Activated T-cell treated with anti-CD3 and anti-CD28 coated beads, Interleukin-2, amount 50 U/mL, for 1 hour (primary cell): ENCODE results near the gene CTSF.
"Not testable (repeated sequence)": the region's sequence is repeated elsewhere in the genome, so short reads cannot be mapped to it uniquely, and the experiment has no call there.

Experiments
- DNase-seq: peaks from one replicate; pipeline ENCODE4 v3.0.0-alpha.2; 2020

Gene CTSF

DNA sequence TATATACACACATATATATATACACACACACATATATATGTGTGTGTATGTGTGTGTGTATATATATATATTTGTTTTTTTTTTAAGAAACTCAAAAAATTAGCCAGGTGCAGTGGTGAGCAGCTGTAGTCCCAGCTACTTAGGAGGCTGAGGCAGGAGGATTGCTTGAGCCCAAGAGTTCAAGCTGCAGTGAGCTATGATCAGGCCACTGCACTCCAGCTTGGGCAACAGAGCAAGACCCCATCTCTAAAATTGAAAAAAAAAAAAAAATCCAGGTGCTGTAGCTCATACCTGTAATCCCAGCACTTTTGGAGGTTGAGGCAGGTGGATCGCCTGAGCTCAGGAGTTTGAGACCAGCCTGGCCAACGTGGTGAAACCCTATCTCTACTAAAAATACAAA, 20.9 kb upstream of the CTSF start:
- not testable (repeated sequence) for DNase-seq

- DNase-seq, result no peak
These were observed 17.7 kb upstream of the CTSF start for GRCh38 chr11:66586136-66586535.

DNA sequence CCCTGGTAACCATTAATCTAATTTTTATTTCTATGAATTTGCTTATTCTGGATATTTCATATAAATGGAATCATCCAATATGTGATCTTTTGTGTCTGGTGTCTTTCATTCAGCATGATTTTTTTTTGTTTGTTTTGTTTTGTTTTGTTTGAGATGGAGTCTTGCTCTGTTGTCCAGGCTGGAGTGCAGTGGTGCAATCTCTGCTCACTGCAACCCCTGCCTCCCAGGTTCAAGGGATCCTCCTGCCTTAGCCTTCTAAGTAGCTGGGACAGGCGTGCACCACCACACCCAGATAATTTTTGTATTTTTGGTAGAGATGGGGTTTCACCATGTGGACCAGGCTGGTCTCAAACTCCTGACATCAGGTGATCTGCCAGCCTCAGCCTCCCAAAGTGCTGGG, 17.0 kb upstream of the CTSF start:
- DNase-seq, result not testable (repeated sequence)

DNA sequence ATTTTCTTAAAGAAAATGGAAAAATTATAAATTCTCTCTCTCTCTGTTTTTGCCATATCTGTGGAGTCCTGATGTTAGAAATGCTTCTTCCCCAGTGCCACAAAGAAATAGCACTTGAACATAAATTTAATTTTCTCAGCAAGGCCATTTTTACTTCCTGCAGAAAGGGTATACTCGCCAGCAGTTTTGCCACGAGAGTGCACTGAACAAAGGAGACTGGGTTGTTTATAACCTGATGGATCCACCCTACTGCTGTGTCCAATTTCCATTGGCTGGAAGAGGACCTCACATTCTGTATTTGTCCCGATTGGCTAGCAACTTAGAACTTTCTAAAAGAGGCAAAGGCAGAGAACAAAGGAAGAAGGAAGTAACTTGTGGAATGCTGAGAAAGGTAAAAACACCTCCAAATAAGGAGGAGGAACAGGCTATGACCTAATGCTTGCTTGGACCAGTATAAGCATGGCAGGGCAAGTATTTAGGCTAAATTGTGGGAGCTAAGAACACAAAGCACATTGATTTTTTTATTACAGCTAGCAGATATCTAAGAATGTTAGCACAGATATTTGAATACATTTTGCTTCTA, 14.2 kb upstream of the CTSF start:
- not testable (repeated sequence) for DNase-seq

DNA sequence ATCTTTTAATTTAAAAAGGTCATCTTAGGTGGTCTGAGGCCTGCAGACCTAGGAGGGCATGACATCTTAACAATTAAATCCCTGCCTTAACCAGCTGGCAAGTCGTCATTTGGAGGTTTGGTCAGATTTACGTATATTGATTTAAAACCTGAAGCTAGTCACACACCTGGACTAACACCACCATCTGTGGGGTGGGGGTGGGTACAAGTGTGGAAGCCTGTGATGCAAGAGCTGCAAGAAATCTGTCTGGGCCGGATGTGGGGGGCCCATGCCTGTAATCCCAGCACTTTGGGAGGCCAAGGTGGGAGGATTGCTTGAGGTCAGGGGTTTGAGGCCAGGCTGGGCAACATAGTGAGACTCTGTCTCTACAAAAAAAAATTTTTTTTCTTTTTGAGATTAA, 12.9 kb upstream of the CTSF start:
- no peak for DNase-seq

- DNase-seq, result no peak
These were observed 12.4 kb upstream of the CTSF start for GRCh38 chr11:66580803-66581202.

GRCh38 chr11:66579017-66579606, 10.7 kb upstream of the CTSF start:
- peak; percentile 83 for DNase-seq

- DNase-seq, result no peak
These were observed 2.4 kb upstream of the CTSF start for GRCh38 chr11:66570850-66571180.

GRCh38 chr11:66570079-66570849, 1.9 kb upstream of the CTSF start:
- no peak for DNase-seq

GRCh38 chr11:66569076-66569475, 670 bp upstream of the CTSF start:
- DNase-seq, result no peak

GRCh38 chr11:66567787-66568123, 651 bp downstream of the CTSF start:
- no peak for DNase-seq

DNA sequence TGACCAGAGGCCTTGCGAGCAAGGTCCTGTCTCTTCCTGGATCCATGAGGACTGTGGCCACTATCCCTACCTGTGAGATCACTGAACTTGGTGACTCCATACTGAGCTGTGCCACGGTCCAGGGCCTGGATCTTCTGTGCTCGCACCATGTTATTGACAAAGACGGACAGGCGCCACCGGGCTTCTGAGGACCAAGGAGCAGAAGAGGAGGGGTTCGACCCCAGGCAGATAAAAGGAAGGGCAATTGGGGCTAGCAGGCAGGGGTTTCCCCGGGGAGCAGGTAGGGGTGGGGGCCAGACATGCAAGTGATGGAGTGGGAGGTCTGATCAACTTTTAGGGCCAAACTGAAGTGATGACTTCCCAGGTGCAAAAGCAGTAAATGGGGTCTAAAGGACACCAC, 2.2 kb downstream of the CTSF start:
- no peak for DNase-seq

DNA sequence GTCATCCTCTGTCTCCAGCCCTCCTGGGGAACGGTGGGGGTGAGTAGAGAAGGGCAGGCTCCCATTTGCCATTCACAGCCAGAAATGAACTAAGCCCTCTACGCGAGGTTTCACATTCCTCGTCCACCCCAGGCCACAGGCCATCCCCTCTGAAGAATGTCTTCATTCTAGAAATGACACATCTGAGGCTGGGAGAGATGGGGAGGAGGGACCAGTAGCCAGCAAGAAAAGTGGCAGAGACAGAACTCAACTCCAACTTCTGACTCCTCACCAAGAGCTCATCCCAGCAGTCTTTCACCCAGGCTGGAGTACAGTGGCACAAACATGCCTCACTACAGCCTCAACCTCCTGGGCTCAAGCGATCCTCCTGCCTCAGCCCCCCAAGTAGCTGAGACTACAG, 3.4 kb downstream of the CTSF start:
- DNase-seq, result no peak

DNA sequence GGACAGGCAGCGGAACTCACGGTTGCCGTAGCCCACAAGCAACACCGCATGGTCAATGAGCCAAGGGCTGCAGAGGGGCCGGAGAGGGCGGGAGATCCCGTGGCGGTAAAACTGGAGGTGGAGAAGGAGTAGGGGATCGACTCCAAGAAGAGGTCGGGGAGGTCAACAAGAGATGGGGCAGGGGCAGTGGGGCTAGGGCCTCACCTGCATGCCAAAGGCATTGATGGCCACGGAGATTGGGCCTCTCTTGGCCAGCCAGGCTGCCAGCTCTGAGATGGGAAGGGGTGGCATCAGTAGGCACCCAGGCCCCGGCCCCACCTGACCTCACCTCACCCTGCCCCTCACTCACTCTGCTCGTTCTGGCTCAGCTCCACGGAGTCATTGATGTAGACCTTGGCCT, 3.9 kb downstream of the CTSF start:
- no peak for DNase-seq

DNA sequence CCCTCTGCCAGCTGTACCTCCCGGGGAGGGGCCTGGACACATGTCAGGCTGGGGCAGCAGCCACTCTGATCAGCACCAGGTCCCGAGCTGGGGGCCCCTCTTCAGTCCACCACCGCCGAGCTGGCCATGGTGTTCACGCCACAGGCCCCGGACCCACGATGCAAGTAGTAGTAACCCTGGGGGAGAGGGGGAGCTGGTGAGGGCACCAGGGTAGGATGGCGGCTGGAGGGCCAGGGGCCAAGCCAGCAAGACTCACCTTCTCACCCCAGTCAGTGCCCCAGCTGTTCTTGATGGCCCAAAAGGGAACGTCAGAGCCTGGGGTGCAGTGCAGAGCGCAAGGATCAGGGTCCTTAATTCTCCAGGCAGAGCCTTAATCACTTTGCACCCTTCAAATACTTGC, 4.6 kb downstream of the CTSF start:
- no peak for DNase-seq

- DNase-seq, result no peak
These were observed 5.4 kb downstream of the CTSF start for GRCh38 chr11:66562907-66563583.

DNA sequence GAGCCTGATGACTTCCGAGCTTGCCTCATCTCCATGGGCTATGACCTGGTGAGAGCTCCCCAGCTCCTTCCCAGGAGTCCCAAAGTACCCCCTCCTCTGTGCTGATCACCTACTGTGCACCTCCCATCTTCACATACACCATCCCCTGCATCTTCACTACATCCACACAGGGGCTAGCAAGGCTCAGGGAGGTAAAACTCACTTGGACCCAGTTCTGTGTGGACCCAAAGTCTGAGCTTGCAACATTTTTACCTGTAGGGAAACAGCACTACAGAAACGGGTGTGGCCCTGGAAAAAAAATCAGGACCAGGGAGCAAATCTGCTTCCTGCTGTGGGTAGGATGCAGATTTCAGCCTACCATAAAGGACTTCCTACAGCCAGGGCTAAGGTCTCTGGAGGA, 6.1 kb downstream of the CTSF start:
- DNase-seq, result no peak

- no peak for DNase-seq
These were observed 6.5 kb downstream of the CTSF start for GRCh38 chr11:66561975-66562248.

DNA sequence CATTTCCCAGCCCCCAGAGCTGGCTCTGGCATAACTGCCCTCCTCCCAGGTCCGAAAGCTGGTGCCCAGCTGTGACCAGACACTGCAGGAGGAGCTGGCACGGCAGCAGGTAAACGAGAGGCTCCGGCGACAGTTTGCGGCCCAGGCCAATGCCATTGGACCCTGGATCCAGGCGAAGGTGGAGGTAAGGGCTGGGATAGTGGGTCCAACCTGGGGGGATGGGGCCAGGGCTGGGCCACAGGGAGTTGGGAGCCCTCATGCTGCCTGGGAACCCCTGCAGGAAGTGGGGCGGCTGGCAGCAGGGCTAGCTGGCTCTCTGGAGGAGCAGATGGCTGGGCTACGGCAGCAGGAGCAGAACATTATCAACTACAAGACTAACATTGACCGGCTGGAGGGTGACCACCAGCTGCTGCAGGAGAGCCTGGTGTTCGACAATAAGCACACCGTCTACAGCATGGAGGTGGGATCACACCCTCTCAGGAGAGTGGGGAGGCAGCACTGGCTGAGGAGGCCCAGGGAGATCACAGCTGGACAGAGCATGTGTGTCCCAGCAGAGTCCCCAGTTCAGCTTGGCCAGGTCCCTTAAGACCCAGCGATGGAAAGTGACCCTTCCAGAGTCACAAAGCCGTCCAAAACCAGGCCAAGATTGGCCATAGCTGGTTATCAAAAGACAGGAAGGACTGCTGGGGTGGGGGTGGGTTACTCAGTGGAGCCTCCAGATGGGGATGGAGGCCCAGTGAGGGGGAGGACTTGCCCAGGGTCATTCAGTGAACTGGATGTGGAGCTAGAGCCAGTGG, 7.0 kb downstream of the CTSF start:
- DNase-seq, result no peak

DNA sequence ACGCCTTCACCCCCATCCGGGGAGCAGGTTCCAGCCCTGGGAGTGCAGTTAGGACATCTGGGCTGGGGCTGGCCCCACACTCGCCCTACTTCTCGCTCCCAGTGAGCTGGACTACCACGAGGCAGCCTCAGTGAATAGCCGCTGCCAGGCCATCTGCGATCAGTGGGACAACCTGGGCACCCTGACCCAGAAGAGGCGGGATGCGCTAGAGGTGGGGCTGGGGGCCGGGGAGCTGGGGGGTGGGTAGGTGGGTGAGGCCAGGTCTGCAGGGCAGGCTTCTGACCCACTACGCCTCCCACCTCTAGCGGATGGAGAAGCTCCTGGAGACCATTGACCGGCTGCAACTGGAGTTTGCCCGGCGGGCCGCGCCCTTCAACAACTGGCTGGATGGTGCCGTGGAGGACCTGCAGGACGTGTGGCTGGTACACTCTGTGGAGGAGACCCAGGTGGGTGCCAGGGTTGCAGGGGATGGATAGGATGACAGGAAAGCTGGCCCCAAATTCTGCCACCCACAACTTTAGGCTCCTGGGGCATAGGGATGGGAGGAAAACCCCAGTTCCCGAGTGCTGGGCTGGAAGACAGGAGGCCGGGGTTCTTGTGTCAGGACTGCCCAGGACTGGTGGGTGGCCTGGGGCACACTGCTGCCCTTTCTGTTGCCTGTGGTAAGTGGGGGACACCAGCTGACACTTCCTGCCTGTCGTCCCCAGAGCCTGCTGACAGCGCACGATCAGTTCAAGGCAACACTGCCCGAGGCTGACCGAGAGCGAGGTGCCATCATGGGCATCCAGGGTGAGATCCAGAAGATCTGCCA, 8.3 kb downstream of the CTSF start:
- DNase-seq, result no peak

DNA sequence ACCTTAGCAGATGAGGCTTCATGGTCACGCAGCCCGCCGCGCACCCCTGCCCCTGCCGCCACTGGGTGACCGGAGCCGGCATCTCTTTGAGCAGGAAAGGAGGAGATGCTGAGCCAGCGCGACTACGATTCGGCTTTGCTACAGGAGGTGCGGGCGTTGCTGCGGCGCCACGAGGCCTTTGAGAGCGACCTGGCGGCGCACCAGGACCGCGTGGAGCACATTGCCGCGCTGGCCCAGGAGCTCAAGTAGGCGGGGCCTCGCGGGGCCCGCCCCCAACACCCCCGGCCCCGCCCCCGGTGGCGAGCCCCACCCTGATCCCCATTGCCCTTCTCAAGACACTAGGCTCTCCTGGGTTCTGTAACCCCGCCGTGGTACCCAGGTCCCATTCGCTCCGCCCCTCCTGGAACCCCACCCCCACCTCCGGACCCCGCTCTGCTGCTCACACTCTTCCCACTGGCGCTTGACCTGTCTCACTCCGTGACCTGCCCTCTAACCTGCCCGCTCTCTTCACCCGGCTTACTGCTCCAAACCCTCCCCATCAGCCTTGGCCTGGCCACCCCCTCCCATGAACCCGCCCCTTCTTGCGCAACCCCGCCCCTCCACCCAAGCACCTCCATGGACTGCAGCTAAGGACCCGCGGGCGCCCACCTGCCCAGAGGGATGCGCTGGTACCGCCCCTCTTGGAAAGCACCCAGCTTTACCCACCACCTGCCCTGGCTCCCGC, 9.1 kb downstream of the CTSF start:
- peak; percentile 48 for DNase-seq

- no peak for DNase-seq
These were observed 10.6 kb downstream of the CTSF start for GRCh38 chr11:66557733-66558326.
